HG02852 (cell line): ENCODE data around the gene TRPV2.
"Not testable (repeated sequence)": the region's sequence is repeated elsewhere in the genome, so short reads cannot be mapped to it uniquely, and the experiment has no call there.

Experiments
- ATAC-seq: cut with Tn5 transposase; IDR thresholded peaks from one replicate; pipeline ENCODE4 v1.9.1; 2021; ENCODE audit warnings: mild to moderate bottlenecking, moderate library complexity; ENCODE audit not compliant: unreplicated experiment

Gene TRPV2, protein sequence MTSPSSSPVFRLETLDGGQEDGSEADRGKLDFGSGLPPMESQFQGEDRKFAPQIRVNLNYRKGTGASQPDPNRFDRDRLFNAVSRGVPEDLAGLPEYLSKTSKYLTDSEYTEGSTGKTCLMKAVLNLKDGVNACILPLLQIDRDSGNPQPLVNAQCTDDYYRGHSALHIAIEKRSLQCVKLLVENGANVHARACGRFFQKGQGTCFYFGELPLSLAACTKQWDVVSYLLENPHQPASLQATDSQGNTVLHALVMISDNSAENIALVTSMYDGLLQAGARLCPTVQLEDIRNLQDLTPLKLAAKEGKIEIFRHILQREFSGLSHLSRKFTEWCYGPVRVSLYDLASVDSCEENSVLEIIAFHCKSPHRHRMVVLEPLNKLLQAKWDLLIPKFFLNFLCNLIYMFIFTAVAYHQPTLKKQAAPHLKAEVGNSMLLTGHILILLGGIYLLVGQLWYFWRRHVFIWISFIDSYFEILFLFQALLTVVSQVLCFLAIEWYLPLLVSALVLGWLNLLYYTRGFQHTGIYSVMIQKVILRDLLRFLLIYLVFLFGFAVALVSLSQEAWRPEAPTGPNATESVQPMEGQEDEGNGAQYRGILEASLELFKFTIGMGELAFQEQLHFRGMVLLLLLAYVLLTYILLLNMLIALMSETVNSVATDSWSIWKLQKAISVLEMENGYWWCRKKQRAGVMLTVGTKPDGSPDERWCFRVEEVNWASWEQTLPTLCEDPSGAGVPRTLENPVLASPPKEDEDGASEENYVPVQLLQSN

DNA sequence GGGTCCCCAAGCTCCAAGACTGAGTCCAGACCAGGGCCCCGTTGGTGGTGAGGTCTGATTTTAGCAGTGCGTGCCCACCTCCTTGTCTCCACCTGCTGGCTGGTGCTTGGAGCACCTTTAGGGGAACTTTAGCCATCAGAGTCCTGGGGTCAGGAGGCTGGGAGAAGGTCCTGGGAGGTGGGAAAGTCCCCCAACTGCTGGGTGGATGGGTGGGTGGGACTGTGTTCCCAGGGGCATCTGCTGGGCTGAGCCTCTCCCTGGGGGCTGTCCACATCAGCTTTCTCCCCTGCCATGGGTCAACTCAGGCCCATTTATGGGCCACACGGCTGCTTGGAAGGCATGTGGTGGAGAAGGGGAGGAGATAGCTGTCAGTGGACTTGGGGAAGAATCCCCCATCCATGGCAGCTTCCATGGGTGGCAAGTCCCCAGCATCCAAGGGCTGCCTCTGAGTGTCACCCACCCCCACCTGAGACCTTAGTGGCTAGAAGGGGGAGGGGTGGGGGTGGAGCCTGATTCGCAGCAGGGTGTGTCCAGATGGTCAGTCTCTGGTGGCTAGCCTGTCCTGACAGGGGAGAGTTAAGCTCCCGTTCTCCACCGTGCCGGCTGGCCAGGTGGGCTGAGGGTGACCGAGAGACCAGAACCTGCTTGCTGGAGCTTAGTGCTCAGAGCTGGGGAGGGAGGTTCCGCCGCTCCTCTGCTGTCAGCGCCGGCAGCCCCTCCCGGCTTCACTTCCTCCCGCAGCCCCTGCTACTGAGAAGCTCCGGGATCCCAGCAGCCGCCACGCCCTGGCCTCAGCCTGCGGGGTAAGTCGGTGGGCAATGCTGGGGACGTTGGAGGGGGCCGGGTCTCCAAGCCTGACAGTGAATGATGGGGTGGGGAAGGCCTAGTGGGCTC, at the start of gene TRPV2:
Gene TRPV2, plus strand, starts transcription at position 541 of the 894 bp plus-strand sequence. CDS start 2,098 bp downstream, outside the sequence.
- no peak for ATAC-seq

DNA sequence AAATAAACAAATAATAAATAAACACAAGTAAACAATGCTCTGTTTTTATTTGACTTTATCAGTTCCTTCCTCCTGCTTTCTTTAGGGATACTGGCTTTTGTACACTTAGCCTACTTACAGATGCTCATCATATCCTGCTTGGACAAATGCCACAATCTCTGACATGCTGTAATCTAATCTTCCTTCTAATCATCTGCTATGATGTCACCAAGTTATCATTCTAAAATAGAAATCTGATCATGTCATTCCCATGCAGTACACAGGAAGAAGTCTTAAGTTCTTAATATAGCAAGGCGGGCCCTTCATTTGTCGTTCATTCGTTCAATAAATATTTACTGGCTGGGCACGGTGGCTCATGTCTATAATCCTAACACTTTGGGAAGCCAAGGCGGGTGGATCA, 43.6 kb upstream of the TRPV2 start:
- no peak for ATAC-seq

DNA sequence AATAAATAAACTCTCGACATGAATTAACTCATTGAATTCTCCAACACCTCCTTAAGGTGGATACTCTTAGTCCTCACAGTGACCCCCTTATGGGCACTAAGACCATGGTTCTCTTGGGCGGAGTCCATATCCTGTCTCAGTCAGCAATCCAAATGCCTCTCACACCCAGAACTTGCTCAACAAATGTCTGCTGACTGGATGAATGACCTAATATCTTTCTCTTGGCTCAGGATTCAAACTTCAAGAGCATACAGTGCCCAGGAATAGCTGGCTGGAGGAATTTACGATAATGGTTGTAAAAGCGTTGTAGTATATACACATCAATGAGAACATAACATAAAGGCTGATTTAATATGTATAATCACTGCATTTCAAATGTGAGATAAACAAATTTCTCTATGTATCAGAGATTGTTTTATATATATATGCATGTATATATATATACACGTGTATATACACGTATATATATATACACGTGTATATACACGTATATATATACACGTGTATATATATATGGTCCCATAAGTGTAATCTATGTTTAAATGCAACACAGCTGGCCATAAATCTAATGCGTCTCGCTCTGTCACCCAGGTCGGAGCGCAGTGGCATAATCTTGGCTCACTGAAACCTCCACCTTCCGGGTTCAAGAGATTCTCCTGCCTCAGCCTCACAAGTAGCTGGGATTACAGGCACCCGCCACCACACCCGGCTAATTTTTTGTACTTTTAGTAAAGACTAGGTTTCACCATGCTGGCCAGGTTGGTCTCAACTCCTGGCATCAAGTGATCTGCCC, 41.0 kb upstream of the TRPV2 start:
- ATAC-seq: no peak

DNA sequence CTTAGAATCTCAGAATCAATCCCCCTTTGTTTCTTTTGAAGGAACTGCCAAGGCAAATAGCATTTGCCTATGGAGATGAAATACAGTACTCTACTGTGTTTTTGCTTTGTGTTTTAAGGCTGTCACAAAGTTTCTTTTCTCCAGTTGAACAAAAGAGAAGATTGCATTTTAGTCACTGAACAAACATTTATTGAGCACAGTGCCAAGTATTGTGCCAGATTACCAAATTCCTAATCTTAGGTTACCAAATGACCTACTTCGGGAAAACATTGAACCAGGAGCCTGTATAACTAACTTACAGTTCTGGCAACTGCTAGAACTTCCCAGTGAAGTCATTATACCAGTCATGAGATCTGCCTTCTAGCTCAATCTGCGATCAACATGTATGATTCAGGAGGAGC, 37.4 kb upstream of the TRPV2 start:
- no peak for ATAC-seq

DNA sequence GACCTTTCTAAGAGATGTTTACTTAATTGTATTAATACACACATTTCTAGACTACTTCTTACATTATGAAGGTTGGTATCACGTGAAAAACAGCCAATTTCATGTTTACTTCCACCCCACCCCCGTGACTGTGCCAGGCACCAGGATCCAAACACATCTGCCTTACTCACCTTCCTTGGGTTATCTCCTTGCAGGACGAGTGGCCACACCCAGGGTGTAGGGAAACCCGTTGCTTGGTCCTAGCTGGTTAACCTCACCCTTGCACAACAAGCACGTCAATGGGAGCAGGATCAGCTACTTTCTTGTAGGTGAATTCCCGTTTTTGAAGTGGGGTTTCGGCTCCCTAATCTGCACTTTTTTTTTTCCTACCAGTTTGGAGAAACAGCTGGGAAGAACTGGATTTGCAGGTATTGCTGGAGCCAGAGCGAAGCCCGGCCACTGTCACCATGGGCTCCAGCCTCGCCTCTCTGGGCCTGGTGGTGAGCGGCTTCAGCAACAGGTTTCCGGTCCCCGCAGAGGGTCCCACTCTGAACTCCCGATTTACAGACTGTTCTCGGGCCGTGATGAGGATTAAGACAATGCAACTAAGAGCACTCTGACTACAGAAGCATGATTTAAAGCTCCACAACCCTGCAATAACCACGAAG, 36.6 kb upstream of the TRPV2 start:
- ATAC-seq: no peak

DNA sequence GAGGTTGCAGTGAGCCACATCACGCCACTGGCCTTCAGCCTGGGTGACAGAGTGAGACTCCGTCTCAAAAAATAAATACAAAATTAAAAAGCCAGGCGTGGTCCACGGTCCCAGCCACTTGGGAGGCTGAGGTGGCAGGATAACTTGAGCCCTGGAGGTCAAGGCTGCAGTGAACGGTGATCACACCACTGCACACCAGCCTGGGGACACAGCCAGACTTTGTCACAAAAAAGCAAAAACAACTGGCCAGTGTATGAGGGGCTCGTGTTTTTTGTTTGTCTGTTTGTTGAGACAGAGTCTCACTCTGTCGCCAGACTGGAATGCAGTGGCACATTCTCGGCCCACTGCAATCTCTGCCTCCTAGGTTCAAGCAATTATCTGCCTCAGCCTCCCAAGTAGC, 35.7 kb upstream of the TRPV2 start:
- no peak for ATAC-seq

GRCh38 chr17:16380640-16381495, 34.5 kb upstream of the TRPV2 start, which contains the start of gene UBB:
Gene UBB (plus strand): TSS chr17:16381091. CDS start chr17:16381908, 817 bp downstream.
- ATAC-seq: peak; percentile 94

DNA sequence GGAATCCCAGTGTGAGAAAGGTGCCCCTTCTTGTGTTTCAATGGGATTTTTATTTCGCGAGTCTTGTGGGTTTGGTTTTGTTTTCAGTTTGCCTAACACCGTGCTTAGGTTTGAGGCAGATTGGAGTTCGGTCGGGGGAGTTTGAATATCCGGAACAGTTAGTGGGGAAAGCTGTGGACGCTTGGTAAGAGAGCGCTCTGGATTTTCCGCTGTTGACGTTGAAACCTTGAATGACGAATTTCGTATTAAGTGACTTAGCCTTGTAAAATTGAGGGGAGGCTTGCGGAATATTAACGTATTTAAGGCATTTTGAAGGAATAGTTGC, 33.9 kb upstream of the TRPV2 start:
- ATAC-seq: no peak

DNA sequence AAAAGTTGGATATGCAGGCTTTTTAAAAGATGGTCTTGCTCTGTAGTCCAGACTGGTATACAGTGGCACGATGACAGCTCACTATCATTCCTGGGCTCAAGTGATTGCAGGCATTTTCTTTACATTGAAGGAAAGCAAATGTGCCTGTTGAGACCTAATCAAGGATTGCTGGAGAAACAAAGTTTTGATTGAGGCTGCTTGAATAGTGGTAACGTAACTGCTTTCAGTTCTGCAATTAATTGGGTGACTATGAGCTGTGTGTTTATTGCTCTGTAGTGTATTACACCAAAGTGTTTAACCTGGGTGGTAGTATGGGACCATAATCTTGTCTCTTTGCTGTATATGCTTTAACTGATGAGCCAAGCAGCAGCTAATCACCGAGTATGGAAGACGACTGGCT, 32.2 kb upstream of the TRPV2 start:
- no peak for ATAC-seq

DNA sequence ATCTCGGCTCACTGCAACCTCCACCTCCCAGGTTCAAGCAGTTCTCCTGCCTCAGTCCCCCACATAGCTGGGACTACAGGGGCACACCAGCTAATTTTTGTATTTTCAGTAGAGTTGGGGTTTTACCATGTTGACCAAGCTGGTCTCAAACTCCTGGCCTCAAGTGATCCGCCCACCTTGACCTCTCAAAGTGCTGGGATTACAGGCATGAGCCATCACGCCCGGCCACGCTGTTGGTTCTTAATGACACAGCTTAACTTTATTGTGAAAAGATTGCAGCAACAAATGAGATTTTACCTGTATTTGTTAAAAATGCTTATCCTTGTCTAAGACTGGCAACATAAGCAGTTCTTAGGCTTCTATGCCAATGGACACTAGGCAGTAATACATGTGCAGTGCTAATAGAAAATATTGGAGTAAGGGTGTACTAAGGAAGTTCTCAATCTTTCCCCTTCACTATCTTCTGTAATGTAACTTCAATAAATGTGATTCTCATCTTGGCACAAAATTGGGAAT, 31.5 kb upstream of the TRPV2 start:
- no peak for ATAC-seq

DNA sequence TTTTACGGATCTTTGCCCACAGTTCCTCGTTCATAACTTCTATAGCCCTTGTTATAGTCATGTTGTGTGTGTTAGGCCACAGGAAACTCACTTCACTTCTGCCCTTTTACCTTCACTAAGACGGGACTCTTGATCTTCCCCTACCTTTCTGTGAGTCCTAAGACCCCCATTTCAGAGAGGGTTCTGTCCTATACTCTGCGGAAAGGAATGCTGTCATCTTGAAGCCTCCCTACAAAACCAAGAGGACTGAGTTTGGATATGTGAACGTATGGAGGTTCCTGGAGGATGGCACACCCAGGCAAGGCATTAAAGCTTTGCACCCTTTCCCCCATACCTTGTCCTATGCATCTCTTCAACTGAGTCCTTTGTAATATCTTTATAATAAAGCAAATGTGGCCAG, 30.8 kb upstream of the TRPV2 start:
- ATAC-seq: no peak

DNA sequence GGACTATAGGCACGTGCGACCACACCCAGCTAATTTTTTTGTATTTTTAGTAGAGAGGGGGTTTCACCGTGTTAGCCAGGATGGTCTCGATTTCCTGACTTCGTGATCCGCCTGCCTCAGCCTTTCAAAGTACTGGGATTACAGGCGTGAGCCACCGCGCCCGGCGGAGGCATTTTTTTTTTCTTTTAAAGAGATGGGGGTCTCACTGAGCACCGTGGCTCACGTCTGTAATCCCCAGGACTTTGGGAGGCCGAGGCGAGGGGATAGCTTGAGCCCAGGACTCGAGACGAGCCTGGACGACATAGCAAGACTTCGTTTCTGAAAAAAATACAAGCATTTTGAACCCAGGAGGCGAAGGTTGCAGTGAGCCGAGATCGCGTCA, 29.3 kb upstream of the TRPV2 start:
- not testable (repeated sequence) for ATAC-seq

GRCh38 chr17:16391451-16391850, 23.9 kb upstream of the TRPV2 start:
- no peak for ATAC-seq

- ATAC-seq: not testable (repeated sequence)
Measured at GRCh38 chr17:16392491-16392890, 22.9 kb upstream of the TRPV2 start.

DNA sequence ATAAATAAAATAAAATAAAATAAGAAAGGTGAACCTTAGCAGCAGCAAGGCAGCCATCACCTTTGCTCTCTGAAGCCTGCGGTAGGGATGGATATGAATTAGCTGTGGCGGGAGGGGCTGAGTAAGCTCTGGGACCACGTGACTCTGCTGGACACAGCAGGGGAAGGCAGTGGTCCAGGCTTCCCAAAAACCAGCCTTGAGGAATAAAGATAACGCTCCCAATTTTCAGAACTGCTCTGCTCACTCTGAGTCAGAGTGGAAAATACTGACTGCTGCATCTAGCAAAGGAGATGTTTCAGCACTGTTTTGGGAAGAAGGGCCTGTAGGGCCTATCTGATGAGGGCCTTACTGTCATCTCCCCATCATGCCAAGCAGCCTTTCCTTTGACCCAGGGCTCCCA, 19.5 kb upstream of the TRPV2 start:
- not testable (repeated sequence) for ATAC-seq

- ATAC-seq: not testable (repeated sequence)
Measured at GRCh38 chr17:16396693-16397092, 18.7 kb upstream of the TRPV2 start.

DNA sequence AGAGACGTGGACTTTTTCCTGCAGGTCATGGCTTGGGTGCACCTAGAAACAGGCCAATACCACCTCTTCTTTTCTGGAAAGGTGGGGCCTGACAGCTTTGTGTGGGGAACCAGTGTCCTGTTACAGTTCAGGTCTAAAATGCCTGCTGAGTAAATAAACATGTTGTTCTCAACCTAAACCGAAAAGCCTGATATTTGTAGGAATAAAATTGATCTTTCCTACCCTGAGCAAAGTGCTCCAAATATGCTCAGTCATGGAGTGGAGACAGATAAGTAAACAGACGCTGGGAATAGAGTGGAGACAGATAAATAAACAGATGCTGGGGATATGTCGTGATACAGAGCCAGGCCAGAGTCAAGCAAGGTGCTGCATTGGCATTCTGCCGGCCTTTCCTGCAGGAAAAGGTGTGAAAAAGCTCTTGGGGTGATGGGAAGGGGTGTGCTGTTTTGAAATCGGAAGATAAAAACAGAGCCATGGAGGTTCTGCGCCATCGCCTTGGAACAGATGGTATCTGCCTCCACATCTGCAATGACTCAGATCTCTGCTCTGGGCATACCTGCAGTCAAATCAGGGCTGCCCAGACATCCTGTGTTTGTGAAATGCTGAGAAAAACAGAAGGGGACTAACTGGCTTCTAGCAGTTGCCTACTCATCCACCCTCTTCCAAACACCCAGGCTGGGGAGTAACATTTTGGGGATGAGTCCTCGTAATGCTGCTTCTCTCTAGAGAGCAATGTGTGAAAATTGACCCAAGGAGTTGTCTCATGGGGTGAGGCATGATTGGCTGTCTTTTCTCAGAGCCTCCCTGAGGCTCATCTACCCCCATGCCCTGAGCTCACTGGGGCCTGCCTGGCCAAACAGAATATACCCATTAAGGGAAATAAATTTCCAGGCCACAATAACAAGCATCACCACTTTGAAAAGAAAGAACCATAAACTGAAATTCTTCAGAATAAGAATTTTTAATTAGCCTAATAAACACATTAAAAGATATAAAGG, 16.8 kb upstream of the TRPV2 start:
- peak; percentile 64 for ATAC-seq

- not testable (repeated sequence) for ATAC-seq
Measured at GRCh38 chr17:16403847-16404246, 11.5 kb upstream of the TRPV2 start.
